Activated CD8-positive, alpha-beta memory T cell treated with anti-CD3 and anti-CD28 coated beads for 36 hours (primary cell): ENCODE measurements around the gene TMEM62. TPM values are rescaled to one million over a fixed set of nuclear protein-coding genes. Genes with fewer than 3 reads are reported as not detected.

ENCODE experiments used
- CTCF ChIA-PET: fragments of 350-600 bp; sonication (Branson Sonifier 250); formaldehyde crosslinking; loops from one replicate; lab custom pipeline; 2021; ENCODE audit warnings: antibody characterized with exemption; lab: Charles Lee
- POLR2A ChIA-PET: fragments of 350-600 bp; sonication (Branson Sonifier 250); formaldehyde crosslinking; loops from one replicate; lab custom pipeline; 2021; ENCODE audit warnings: antibody characterized with exemption; lab: Charles Lee
- total RNA-seq, 2 experiments: library from RNA; stranded (reverse); gene quantifications; one replicate each; pipeline ENCODE4 v1.2.3, GENCODE V29; 2021

Gene TMEM62
- total RNA-seq, 2 experiments from 2014 or later: 15.0 to 16.0 TPM

- CTCF ChIA-PET: interaction anchor here (1.6 kb wide), 1 partner anchor 67 kb away, joined by 4 read pairs; no protein-coding TSS in a partner anchor
These were observed 85.7 kb downstream of the TMEM62 start for GRCh38 chr15:43218908-43219706.

GRCh38 chr15:43219929-43220928 lies 86.8 kb downstream of the TMEM62 start:
- CTCF ChIA-PET: interaction anchor here (0.7 kb wide), 1 partner anchor 19 kb away, joined by 3 read pairs; no protein-coding TSS in a partner anchor

More at GRCh38 chr15:43218908-43219706, 85.7 kb downstream of the TMEM62 start:
- POLR2A ChIA-PET: no interaction called here

GRCh38 chr15:43220991-43221403 lies 87.6 kb downstream of the TMEM62 start, which contains the start of gene EPB42:
Gene EPB42 (minus strand): TSS chr15:43221018. CDS start chr15:43220825, 193 bp downstream.
- CTCF ChIA-PET: no interaction called here
- POLR2A ChIA-PET: no interaction called here

More at GRCh38 chr15:43219929-43220928, 86.8 kb downstream of the TMEM62 start:
- POLR2A ChIA-PET: no interaction called here

- CTCF ChIA-PET: interaction anchor here (1.2 kb wide), 1 partner anchor 64 kb away, joined by 3 read pairs; no protein-coding TSS in a partner anchor
- POLR2A ChIA-PET: no interaction called here
These were observed 88.0 kb downstream of the TMEM62 start for GRCh38 chr15:43221422-43221821.

- POLR2A ChIA-PET: interaction anchor here (0.6 kb wide), 1 partner anchor 314 kb away, joined by 6 read pairs; no protein-coding TSS in a partner anchor
- CTCF ChIA-PET: interaction anchor here (0.7 to 2.7 kb wide), 14 partner anchors 16 to 68 kb away, joined by 3 to 44 read pairs (median 4); partner anchors contain the start of gene TGM5
These were observed 92.0 kb downstream of the TMEM62 start for GRCh38 chr15:43225201-43225949.

- POLR2A ChIA-PET: interaction anchor here (0.6 kb wide), 1 partner anchor 315 kb away, joined by 6 read pairs; no protein-coding TSS in a partner anchor
- CTCF ChIA-PET: interaction anchor here (0.7 to 2.7 kb wide), 11 partner anchors 15 to 61 kb away, joined by 3 to 44 read pairs (median 3); partner anchors contain the start of gene TGM5
These were observed 92.5 kb downstream of the TMEM62 start for GRCh38 chr15:43225950-43226255.

- ChIA-PET CTCF (interaction anchor here (0.6 to 2.7 kb wide), 7 partner anchors 14 to 175 kb away, joined by 3 to 44 read pairs (median 4); partner anchors contain the start of gene TGM5), POLR2A (no interaction called here)
These were observed 93.3 kb downstream of the TMEM62 start for GRCh38 chr15:43226436-43227305.

GRCh38 chr15:43229977-43230376 lies 96.6 kb downstream of the TMEM62 start:
- ChIA-PET CTCF (interaction anchor here (1.2 kb wide), 1 partner anchor 76 kb away, joined by 3 read pairs; no protein-coding TSS in a partner anchor), POLR2A (no interaction called here)

GRCh38 chr15:43230640-43231115 lies 97.3 kb downstream of the TMEM62 start:
- ChIA-PET CTCF (interaction anchor here (0.8 to 2.9 kb wide), 2 partner anchors 9 to 55 kb away, joined by 3 to 11 read pairs; no protein-coding TSS in a partner anchor), POLR2A (no interaction called here)

- ChIA-PET CTCF (interaction anchor here (2.9 kb wide), 1 partner anchor 53 kb away, joined by 11 read pairs; no protein-coding TSS in a partner anchor), POLR2A (no interaction called here)
These were observed 99.0 kb downstream of the TMEM62 start for GRCh38 chr15:43232289-43232874.

Other genes with a start within 250 kb of the TMEM62 start
- gene TTBK2, start 212.8 kb upstream of the TMEM62 start, total RNA-seq: 1 to 10 TPM; 7.5 to 7.7 TPM
- gene UBR1, start 27.5 kb upstream of the TMEM62 start, total RNA-seq: 10 to 100 TPM; 26.7 to 29.8 TPM
- 10 to 100 TPM; 48.1 to 51.6 TPM for gene CCNDBP1, start 51.8 kb downstream of the TMEM62 start, total RNA-seq
- gene EPB42, start 87.4 kb downstream of the TMEM62 start, total RNA-seq: not detected
- gene TGM5, start 133.3 kb downstream of the TMEM62 start, total RNA-seq: not detected
- gene TGM7, start 168.7 kb downstream of the TMEM62 start, total RNA-seq: not detected
- 10 to 100 TPM; 13.2 to 13.3 TPM for gene LCMT2, start 197.0 kb downstream of the TMEM62 start, total RNA-seq
- 10 to 100 TPM; 24.7 to 25.6 TPM for gene ZSCAN29, start 237.5 kb downstream of the TMEM62 start, total RNA-seq
- gene TUBGCP4, start 237.5 kb downstream of the TMEM62 start, total RNA-seq: 10 to 100 TPM; 42.8 to 45.3 TPM